PC-3 (cell line): ENCODE data around the gene TAS2R46. TPM values are rescaled to one million over a fixed set of nuclear protein-coding genes. Genes with fewer than 3 reads are reported as not detected.

ENCODE experiments used
- ATAC-seq: fragments of 200-7000 bp; cut with Tn5 transposase; 2 replicates; pipeline ENCODE4 v1.9.1; 2020; ENCODE audit warnings: mild to moderate bottlenecking, moderate library complexity
- BruUV-seq: library from RNA; stranded (reverse); fragments of 400-500 nt; replicated peaks from 2 replicates; lab custom pipeline; 2021; lab: Mats Ljungman, UMichigan
- CTCF ChIA-PET: fragments of 300-600 bp; sonication (Branson Sonifier 250); formaldehyde crosslinking; loops from one replicate; lab custom pipeline; 2022; ENCODE audit warnings: antibody characterized with exemption; lab: Charles Lee
- POLR2A ChIA-PET: fragments of 300-600 bp; sonication (Branson Sonifier 250); formaldehyde crosslinking; loops from one replicate; lab custom pipeline; 2022; ENCODE audit warnings: antibody characterized with exemption; ENCODE audit not compliant: unreplicated experiment; lab: Charles Lee
- DNase-seq: peaks from one replicate; pipeline ENCODE4 v3.0.0-alpha.2; 2015
- H2AFZ ChIP-seq: fragments of 300-600 bp; sonication (generic); 2 replicates; pipeline ENCODE4 v1.6.0; 2016; ENCODE audit warnings: antibody characterized with exemption, low read length
- H3F3A ChIP-seq: fragments of 300-600 bp; sonication (generic); one replicate; pipeline ENCODE4 v1.6.0; 2017; ENCODE audit warnings: antibody characterized with exemption, low read length, control low read depth, mild to moderate bottlenecking; ENCODE audit not compliant: unreplicated experiment
- H3K27ac ChIP-seq: fragments of 300-600 bp; sonication (generic); 2 replicates; pipeline ENCODE4 v1.5.1; 2016; ENCODE audit warnings: mild to moderate bottlenecking, low read length
- H3K27me3 ChIP-seq: fragments of 300-600 bp; sonication (generic); 2 replicates; pipeline ENCODE4 v1.6.1; 2016; ENCODE audit warnings: low read length, mixed read lengths
- H3K36me3 ChIP-seq: fragments of 300-600 bp; sonication (generic); 2 replicates; pipeline ENCODE4 v1.6.1; 2016; ENCODE audit warnings: low read depth, mixed run types, low read length, mixed read lengths
- H3K4me1 ChIP-seq: fragments of 300-600 bp; sonication (generic); 2 replicates; pipeline ENCODE4 v1.5.1; 2016; ENCODE audit warnings: low read length; ENCODE audit not compliant: insufficient read depth
- H3K4me2 ChIP-seq: fragments of 300-600 bp; sonication (generic); 2 replicates; pipeline ENCODE4 v1.6.0; 2016; ENCODE audit warnings: low read length
- H3K4me3 ChIP-seq: fragments of 300-600 bp; sonication (generic); 2 replicates; pipeline ENCODE4 v1.5.1; 2016; ENCODE audit warnings: mild to moderate bottlenecking, low read length, mixed read lengths
- H3K79me2 ChIP-seq: fragments of 300-600 bp; sonication (generic); 2 replicates; pipeline ENCODE4 v1.6.1; 2017; ENCODE audit warnings: low read length, mixed read lengths
- H3K9ac ChIP-seq: fragments of 300-600 bp; sonication (generic); 2 replicates; pipeline ENCODE4 v1.6.0; 2016; ENCODE audit warnings: mild to moderate bottlenecking, low read length
- H3K9me2 ChIP-seq: fragments of 300-600 bp; sonication (generic); replicated peaks from 2 replicates; pipeline ENCODE4 v1.6.1; 2016; ENCODE audit warnings: mixed run types, low read length, mixed read lengths
- H3K9me3 ChIP-seq: fragments of 300-600 bp; sonication (generic); 2 replicates; pipeline ENCODE4 v1.6.1; 2016; ENCODE audit warnings: low read length, mixed read lengths
- H4K20me1 ChIP-seq: fragments of 300-600 bp; sonication (generic); 2 replicates; pipeline ENCODE4 v1.6.1; 2016; ENCODE audit warnings: low read length, mixed read lengths
- EZH2 ChIP-seq: fragments of 300-600 bp; sonication (generic); IDR thresholded peaks from one replicate; pipeline ENCODE4 v1.6.1; 2017; ENCODE audit warnings: antibody characterized with exemption, mild to moderate bottlenecking, low read length; ENCODE audit not compliant: unreplicated experiment
- EZH2phosphoT487 ChIP-seq: fragments of 300-600 bp; sonication (generic); IDR thresholded peaks from 2 replicates; pipeline ENCODE4 v1.6.1; 2018; ENCODE audit warnings: mild to moderate bottlenecking, antibody characterized with exemption, low read length, borderline replicate concordance
- intact Hi-C: fragments of 100-400 bp; cut with micrococcal nuclease; formaldehyde crosslinking; loops from 2 replicates; pipeline ENCODE4 v1.9.0; 2023
- total RNA-seq: library from RNA; depleted of rRNA; stranded (reverse); fragments of >200 nt; gene quantifications from 2 replicates; pipeline ENCODE4 v1.2.3, GENCODE V29; 2014
- TF ChIP-seq, protein P1 (sequence below): fragments of 300-600 bp; sonication (generic); conservative IDR thresholded peaks from 2 replicates; pipeline ENCODE4 v1.5.1; 2017; ENCODE audit warnings: antibody characterized with exemption, low read depth, mild to moderate bottlenecking, low read length

Gene TAS2R46
- total RNA-seq, 1 experiment from 2014 or later = 0.36 TPM

DNA sequence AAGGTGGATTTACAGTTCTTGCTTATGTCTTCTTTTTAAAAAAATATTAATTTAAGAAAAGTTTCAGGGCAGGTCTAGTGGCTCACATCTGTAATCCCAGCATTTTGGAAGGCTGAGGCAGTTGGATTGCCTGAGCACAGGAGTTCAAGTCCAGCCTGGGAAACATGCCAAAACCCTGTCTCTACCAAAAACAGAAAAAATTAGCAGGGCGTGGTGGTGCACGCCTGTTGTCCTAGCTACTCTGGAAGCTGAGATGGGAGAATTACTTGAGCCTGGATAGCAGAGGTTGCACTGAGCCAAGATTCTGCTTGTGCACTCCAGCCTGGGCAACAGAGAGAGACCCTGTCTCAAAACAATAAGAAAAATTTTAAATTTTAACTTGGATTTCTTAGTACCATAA is 5.4 kb upstream of the TAS2R46 start:
- Histone ChIP-seq H3K9me3 (no peaks in the 10 kb centered on the region), H3K27me3 (no peaks in the 10 kb centered on the region), H3K9me2 (no peaks in the 10 kb centered on the region), H2AFZ (no peak overlapping the region), H4K20me1 (no peaks in the 10 kb centered on the region), H3K27ac (no peak overlapping the region), H3K4me2 (no peak overlapping the region), H3K4me1 (no peaks in the 10 kb centered on the region), H3K79me2 (no peaks in the 10 kb centered on the region), H3K4me3 (no peak overlapping the region), H3F3A (no peaks in the 10 kb centered on the region), H3K9ac (no peak overlapping the region), H3K36me3 (no peaks in the 10 kb centered on the region)
- ChIA-PET CTCF (no interaction called here), POLR2A (no interaction called here)
- TF ChIP-seq EZH2phosphoT487 (no peak), EZH2 (no peak)
- TF ChIP-seq, protein P1, sequence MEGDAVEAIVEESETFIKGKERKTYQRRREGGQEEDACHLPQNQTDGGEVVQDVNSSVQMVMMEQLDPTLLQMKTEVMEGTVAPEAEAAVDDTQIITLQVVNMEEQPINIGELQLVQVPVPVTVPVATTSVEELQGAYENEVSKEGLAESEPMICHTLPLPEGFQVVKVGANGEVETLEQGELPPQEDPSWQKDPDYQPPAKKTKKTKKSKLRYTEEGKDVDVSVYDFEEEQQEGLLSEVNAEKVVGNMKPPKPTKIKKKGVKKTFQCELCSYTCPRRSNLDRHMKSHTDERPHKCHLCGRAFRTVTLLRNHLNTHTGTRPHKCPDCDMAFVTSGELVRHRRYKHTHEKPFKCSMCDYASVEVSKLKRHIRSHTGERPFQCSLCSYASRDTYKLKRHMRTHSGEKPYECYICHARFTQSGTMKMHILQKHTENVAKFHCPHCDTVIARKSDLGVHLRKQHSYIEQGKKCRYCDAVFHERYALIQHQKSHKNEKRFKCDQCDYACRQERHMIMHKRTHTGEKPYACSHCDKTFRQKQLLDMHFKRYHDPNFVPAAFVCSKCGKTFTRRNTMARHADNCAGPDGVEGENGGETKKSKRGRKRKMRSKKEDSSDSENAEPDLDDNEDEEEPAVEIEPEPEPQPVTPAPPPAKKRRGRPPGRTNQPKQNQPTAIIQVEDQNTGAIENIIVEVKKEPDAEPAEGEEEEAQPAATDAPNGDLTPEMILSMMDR = no peak
- no TSS peak for BruUV-seq
- ATAC-seq = no peak
- intact Hi-C loops = no loop called here
- no peak for DNase-seq

- DNase-seq = no peak
- POLR2A ChIA-PET = no interaction called here
- no peaks in the 10 kb centered on the region for H3F3A ChIP-seq
- H3K9me2 ChIP-seq = no peaks in the 10 kb centered on the region
- H3K4me3 ChIP-seq = no peak overlapping the region
- H3K9ac ChIP-seq = no peak overlapping the region
- intact Hi-C loops = no loop called here
- TF ChIP-seq EZH2 (no peak), EZH2phosphoT487 (no peak)
- TF ChIP-seq, protein P1 = no peak
- CTCF ChIA-PET = no interaction called here
- no peaks in the 10 kb centered on the region for H3K4me1 ChIP-seq
- no peak for ATAC-seq
- no TSS peak for BruUV-seq
- H3K27me3 ChIP-seq = no peaks in the 10 kb centered on the region
- no peaks in the 10 kb centered on the region for H4K20me1 ChIP-seq
- no peak overlapping the region for H3K27ac ChIP-seq
- no peaks in the 10 kb centered on the region for H3K36me3 ChIP-seq
- no peaks in the 10 kb centered on the region for H3K79me2 ChIP-seq
- H2AFZ ChIP-seq = no peak overlapping the region
- H3K9me3 ChIP-seq = no peaks in the 10 kb centered on the region
- H3K4me2 ChIP-seq = no peak overlapping the region
These were observed 2.3 kb downstream of the TAS2R46 start for GRCh38 chr12:11059784-11060183.

DNA sequence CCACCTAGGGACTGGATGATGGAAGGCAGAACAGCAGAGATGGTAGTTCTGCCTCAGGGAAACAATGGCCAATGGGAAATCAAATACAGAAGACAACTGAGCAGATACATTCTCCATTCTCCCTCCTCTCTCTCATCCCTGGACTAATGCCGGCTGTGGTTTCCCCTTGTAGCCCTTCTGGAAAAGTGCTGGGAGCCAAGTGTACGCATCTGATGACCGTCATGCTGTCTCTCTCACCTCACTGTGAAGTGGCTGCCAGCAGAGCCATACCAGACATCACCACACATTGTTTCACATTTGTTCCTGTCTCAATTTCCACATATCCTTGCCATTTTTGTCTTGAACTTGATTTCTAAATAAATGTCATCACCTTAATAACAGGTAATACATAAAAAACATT is 3.1 kb downstream of the TAS2R46 start:
- Histone ChIP-seq H3K4me3 (no peak overlapping the region), H3K9ac (no peak overlapping the region), H4K20me1 (no peaks in the 10 kb centered on the region), H3K27me3 (no peaks in the 10 kb centered on the region), H3K36me3 (no peaks in the 10 kb centered on the region), H3F3A (no peaks in the 10 kb centered on the region), H3K9me2 (no peaks in the 10 kb centered on the region), H3K79me2 (no peaks in the 10 kb centered on the region), H3K27ac (no peak overlapping the region), H2AFZ (no peak overlapping the region), H3K4me1 (no peaks in the 10 kb centered on the region), H3K4me2 (no peak overlapping the region), H3K9me3 (no peaks in the 10 kb centered on the region)
- intact Hi-C loops = no loop called here
- DNase-seq (no peak), ATAC-seq (no peak)
- no TSS peak for BruUV-seq
- ChIA-PET CTCF (no interaction called here), POLR2A (no interaction called here)
- TF ChIP-seq, protein P1 = no peak
- TF ChIP-seq EZH2phosphoT487 (no peak), EZH2 (no peak)
